Activated CD8-positive, alpha-beta T cell treated with anti-CD3 and anti-CD28 coated beads, Interleukin-2, amount 10 ng/mL, durations not matched to agents 7 days and 5 days (primary cell): ENCODE measurements around the gene GHDC. TPM values are rescaled to one million over a fixed set of nuclear protein-coding genes. Genes with fewer than 3 reads are reported as not detected.
"Not testable (repeated sequence)": the region's sequence is repeated elsewhere in the genome, so short reads cannot be mapped to it uniquely, and the experiment has no call there.

Experiments
- ATAC-seq: fragments of 150-1000 bp; cut with Tn5 transposase; one replicate; pipeline ENCODE4 v1.10.0; 2021; ENCODE audit warnings: moderate library complexity
- CTCF ChIA-PET: fragments of 350-600 bp; sonication (Branson Sonifier 250); formaldehyde crosslinking; loops from one replicate; lab custom pipeline; 2021; ENCODE audit warnings: antibody characterized with exemption; lab: Charles Lee
- POLR2A ChIA-PET: fragments of 350-600 bp; sonication (Branson Sonifier 250); formaldehyde crosslinking; loops from one replicate; lab custom pipeline; 2021; ENCODE audit warnings: antibody characterized with exemption; lab: Charles Lee
- DNase-seq: peaks from one replicate; pipeline ENCODE4 v3.0.0-alpha.2; 2020
- H3K27ac Mint-ChIP-seq: one replicate; pipeline ENCODE4 v1.8.0; 2021; ENCODE audit warnings: mild to moderate bottlenecking, mixed read lengths
- H3K27me3 Mint-ChIP-seq: one replicate; pipeline ENCODE4 v1.8.0; 2021; ENCODE audit warnings: low read depth, mixed read lengths
- H3K36me3 Mint-ChIP-seq: one replicate; pipeline ENCODE4 v1.8.0; 2021; ENCODE audit warnings: low read depth, mixed read lengths
- H3K4me1 Mint-ChIP-seq: one replicate; pipeline ENCODE4 v1.8.0; 2021; ENCODE audit warnings: low read depth, mixed read lengths
- H3K4me3 Mint-ChIP-seq: one replicate; pipeline ENCODE4 v1.8.0; 2021; ENCODE audit warnings: mild to moderate bottlenecking, mixed read lengths
- H3K9me3 Mint-ChIP-seq: one replicate; pipeline ENCODE4 v1.8.0; 2022; ENCODE audit warnings: mixed read lengths; ENCODE audit not compliant: insufficient read depth
- total RNA-seq, 2 experiments: library from RNA; stranded (reverse); gene quantifications; one replicate each; pipeline ENCODE4 v1.2.3, GENCODE V29; 2021

GHDC gene
- total RNA-seq: 10 to 100 TPM; 16.6 to 17.2 TPM

DNA sequence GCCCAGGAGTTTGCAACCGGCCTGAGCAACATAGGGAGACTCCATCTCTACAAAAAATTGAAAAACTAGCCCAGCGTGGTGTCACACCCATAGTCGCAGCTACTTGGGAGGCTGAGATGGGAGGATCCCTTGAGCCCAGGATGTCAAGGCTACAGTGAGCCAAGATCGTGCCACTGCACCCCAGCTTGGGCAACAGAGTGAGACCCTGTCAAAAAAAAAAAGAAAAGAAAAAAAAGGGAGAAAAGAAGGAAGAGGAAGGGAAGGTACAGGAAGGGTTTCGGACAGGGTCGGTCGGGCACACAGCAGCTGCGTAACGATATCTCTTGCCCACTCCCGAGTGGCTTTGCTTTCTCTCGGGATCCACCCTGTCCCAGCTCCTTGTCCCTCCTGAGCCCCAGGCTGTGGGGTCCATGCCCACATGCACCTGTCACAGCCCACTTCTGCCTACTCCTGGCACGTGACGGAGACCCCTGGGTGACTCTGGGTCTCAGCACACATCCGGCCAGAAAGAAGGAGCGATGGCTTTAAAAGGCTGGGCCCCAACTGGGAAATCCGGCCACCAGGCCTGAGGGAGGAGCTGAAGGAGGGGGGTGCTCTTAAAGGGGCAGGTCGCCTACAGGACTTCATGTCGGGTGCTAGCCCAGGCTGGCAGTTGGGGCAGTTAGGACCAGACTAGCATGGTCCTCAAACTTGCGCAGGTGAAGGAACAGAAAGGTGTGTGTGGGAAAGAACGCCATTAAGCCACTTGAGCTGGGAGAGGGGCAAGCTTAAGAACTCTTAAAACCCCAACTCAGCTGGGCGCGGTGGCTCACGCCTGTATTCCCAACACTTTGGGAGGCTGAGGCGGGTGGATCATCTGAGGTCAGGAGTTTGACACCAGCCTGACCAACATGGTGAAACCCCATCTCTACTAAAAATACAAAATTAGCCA lies at the start of gene GHDC:
Gene GHDC, minus strand, starts transcription at position 526 of the 931 bp plus-strand sequence. CDS start 913 bp downstream, outside the sequence.
- Mint-ChIP-seq H3K36me3 (peaks cover 2% of the 10 kb centered on the region), H3K27ac (peak within 1 kb of the TSS; percentile 96), H3K9me3 (no peaks in the 10 kb centered on the region), H3K4me1 (peaks cover 24% of the 10 kb centered on the region), H3K27me3 (no peaks in the 10 kb centered on the region), H3K4me3 (peak within 1 kb of the TSS; percentile 92)
- ATAC-seq: peak; percentile 98
- DNase-seq: peak; percentile 90
- ChIA-PET POLR2A (interaction anchor here (0.6 to 1.7 kb wide), 9 partner anchors 13 to 333 kb away, joined by 3 to 6 read pairs (median 3); partner anchors contain the start of genes DHX58, DNAJC7 and STAT5A), CTCF (interaction anchor here (0.8 to 6.5 kb wide), 12 partner anchors 10 to 323 kb away, joined by 3 to 72 read pairs (median 4); partner anchors contain the start of genes HCRT and KCNH4)

- H3K9me3 Mint-ChIP-seq: no peaks in the 10 kb centered on the region
- H3K27me3 Mint-ChIP-seq: no peaks in the 10 kb centered on the region
- DNase-seq (no peak), ATAC-seq (no peak)
- peaks cover 33% of the 10 kb centered on the region for H3K4me1 Mint-ChIP-seq
- POLR2A ChIA-PET: interaction anchor here (1.4 kb wide), 1 partner anchor 46 kb away, joined by 3 read pairs; no protein-coding TSS in a partner anchor
- H3K27ac Mint-ChIP-seq: no peak overlapping the region
- peaks cover 9% of the 10 kb centered on the region for H3K36me3 Mint-ChIP-seq
- CTCF ChIA-PET: interaction anchor here (2.1 kb wide), 1 partner anchor 21 kb away, joined by 7 read pairs; no protein-coding TSS in a partner anchor
- no peak overlapping the region for H3K4me3 Mint-ChIP-seq
Observed at GRCh38 chr17:42243493-42243982, 49.2 kb upstream of the GHDC start.

DNA sequence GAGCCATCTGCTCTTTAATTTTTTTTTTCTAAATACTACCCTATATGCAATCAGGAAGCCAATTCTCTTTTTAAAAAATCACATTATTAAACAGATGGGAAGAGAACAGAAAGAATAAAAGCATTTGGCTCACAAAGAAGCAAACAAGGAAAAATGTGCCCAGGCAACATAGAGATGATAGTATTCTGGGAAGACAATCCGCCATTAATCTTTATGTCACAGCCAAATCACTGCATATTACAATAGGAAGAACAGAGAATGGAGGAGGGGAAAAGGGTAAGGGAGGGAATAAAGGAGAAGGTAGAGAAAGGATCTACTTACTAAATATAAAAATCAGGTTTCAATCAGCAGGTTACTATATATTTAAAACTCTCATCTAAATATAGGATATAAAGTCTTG lies 47.6 kb upstream of the GHDC start:
- H3K4me3 Mint-ChIP-seq: no peak overlapping the region
- no peaks in the 10 kb centered on the region for H3K27me3 Mint-ChIP-seq
- peaks cover 17% of the 10 kb centered on the region for H3K4me1 Mint-ChIP-seq
- CTCF ChIA-PET: interaction anchor here (7.0 kb wide), 1 partner anchor 19 kb away, joined by 32 read pairs; no protein-coding TSS in a partner anchor
- POLR2A ChIA-PET: no interaction called here
- H3K9me3 Mint-ChIP-seq: no peaks in the 10 kb centered on the region
- no peak for ATAC-seq
- peaks cover 7% of the 10 kb centered on the region for H3K36me3 Mint-ChIP-seq
- H3K27ac Mint-ChIP-seq: no peak overlapping the region
- no peak for DNase-seq

DNA sequence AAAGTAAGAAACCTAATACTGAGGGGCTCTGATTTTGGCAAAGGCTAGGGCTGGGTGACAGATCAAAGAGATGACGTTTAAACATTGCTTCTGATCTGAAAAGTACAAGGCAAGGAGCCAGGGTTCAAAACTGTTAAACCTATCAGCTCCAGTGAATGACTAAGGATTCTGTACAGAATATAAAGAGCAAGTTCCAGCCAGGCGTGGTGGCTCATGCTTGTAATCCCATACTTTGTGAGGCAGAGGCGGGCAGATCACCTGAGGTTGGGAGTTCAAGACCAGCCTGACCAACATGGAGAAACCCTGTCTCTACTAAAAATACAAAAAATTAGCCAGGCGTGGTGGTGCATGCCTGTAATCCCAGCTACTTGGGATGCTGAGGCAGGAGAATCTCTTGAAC lies 46.6 kb upstream of the GHDC start:
- H3K27ac Mint-ChIP-seq, H3K36me3 Mint-ChIP-seq, H3K27me3 Mint-ChIP-seq, ATAC-seq, DNase-seq, POLR2A ChIA-PET, H3K4me3 Mint-ChIP-seq, H3K9me3 Mint-ChIP-seq: not testable (repeated sequence)
- H3K4me1 Mint-ChIP-seq: peaks cover 11% of the 10 kb centered on the region
- CTCF ChIA-PET: interaction anchor here (7.0 kb wide), 1 partner anchor 18 kb away, joined by 32 read pairs; no protein-coding TSS in a partner anchor

- ChIA-PET POLR2A (no interaction called here), CTCF (interaction anchor here (7.0 kb wide), 1 partner anchor 18 kb away, joined by 32 read pairs; no protein-coding TSS in a partner anchor)
- no peak overlapping the region for H3K27ac Mint-ChIP-seq
- H3K4me1 Mint-ChIP-seq: peaks cover 9% of the 10 kb centered on the region
- peaks cover 4% of the 10 kb centered on the region for H3K36me3 Mint-ChIP-seq
- H3K9me3 Mint-ChIP-seq: no peaks in the 10 kb centered on the region
- ATAC-seq: no peak
- H3K27me3 Mint-ChIP-seq: no peaks in the 10 kb centered on the region
- no peak overlapping the region for H3K4me3 Mint-ChIP-seq
- DNase-seq: no peak
Observed at GRCh38 chr17:42240201-42240600, 45.9 kb upstream of the GHDC start.

DNA sequence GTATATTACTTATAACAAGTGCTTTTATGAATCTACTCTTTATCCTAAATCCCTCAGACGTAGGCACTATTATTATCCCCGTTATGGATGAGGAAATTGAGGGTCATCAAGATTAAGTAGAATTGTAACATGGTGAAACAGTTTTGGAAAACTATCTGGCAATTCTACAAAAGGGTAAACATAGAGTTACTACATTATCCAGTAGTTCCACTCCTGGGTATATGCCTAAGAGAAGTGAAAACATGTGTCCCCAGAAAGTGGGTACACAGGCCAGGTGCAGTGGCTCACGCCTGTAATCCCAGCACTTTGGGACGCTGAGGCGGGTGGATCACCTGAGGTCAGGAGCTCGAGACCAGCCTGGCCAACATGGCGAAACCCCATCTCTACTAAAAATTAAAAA lies 45.3 kb upstream of the GHDC start:
- H3K27ac Mint-ChIP-seq, H3K9me3 Mint-ChIP-seq, H3K27me3 Mint-ChIP-seq, H3K4me3 Mint-ChIP-seq, POLR2A ChIA-PET, DNase-seq, H3K4me1 Mint-ChIP-seq, ATAC-seq, H3K36me3 Mint-ChIP-seq: not testable (repeated sequence)
- CTCF ChIA-PET: interaction anchor here (7.0 kb wide), 1 partner anchor 17 kb away, joined by 32 read pairs; no protein-coding TSS in a partner anchor

DNA sequence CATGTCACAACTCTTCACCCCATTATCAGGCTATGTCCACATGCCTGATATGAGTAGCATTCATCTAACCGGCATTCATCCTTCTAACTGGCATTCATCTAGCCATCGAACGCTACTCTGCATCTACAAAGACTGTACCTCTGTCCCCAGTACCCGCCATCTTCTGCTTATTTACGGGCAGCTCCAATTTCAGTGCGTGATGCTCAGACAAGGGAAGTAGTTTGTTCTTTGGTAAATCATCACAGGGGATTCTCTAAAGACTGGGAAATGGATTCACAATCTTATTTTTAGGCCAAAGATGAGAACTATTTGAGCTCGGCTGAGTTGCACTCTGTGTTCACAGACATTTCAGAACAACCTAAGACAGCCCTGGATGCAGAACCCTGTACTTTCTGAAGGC lies 42.5 kb upstream of the GHDC start:
- Mint-ChIP-seq H3K36me3 (peaks cover 4% of the 10 kb centered on the region), H3K4me3 (no peak overlapping the region), H3K9me3 (no peaks in the 10 kb centered on the region), H3K27ac (no peak overlapping the region), H3K4me1 (peaks cover 2% of the 10 kb centered on the region), H3K27me3 (no peaks in the 10 kb centered on the region)
- ATAC-seq (no peak), DNase-seq (no peak)
- ChIA-PET POLR2A (interaction anchor here (0.7 to 1.2 kb wide), 2 partner anchors 10 to 12 kb away, joined by 3 to 5 read pairs; no protein-coding TSS in a partner anchor), CTCF (interaction anchor here (2.0 to 7.0 kb wide), 2 partner anchors 12 to 14 kb away, joined by 8 to 32 read pairs; no protein-coding TSS in a partner anchor)

GRCh38 chr17:42233994-42234393 lies 39.7 kb upstream of the GHDC start:
- no peaks in the 10 kb centered on the region for H3K9me3 Mint-ChIP-seq
- H3K4me1 Mint-ChIP-seq: peaks cover 5% of the 10 kb centered on the region
- H3K4me3 Mint-ChIP-seq: no peak overlapping the region
- ChIA-PET CTCF (interaction anchor here (1.3 kb wide), 1 partner anchor 13 kb away, joined by 5 read pairs; no protein-coding TSS in a partner anchor), POLR2A (interaction anchor here (0.6 kb wide), 1 partner anchor 339 kb away, joined by 3 read pairs; no protein-coding TSS in a partner anchor)
- H3K36me3 Mint-ChIP-seq: peaks cover 14% of the 10 kb centered on the region
- no peak for ATAC-seq
- no peak for DNase-seq
- peak overlapping the region; percentile 20 for H3K27ac Mint-ChIP-seq
- no peaks in the 10 kb centered on the region for H3K27me3 Mint-ChIP-seq

- CTCF ChIA-PET: interaction anchor here (2.8 kb wide), 1 partner anchor 10 kb away, joined by 20 read pairs; no protein-coding TSS in a partner anchor
- H3K9me3 Mint-ChIP-seq: no peaks in the 10 kb centered on the region
- no peak overlapping the region for H3K27ac Mint-ChIP-seq
- H3K4me1 Mint-ChIP-seq: peaks cover 7% of the 10 kb centered on the region
- ATAC-seq (no peak), DNase-seq (no peak)
- H3K27me3 Mint-ChIP-seq: no peaks in the 10 kb centered on the region
- H3K36me3 Mint-ChIP-seq: peaks cover 17% of the 10 kb centered on the region
- POLR2A ChIA-PET: no interaction called here
- no peak overlapping the region for H3K4me3 Mint-ChIP-seq
Observed at GRCh38 chr17:42233156-42233555, 38.9 kb upstream of the GHDC start.

- H3K9me3 Mint-ChIP-seq: no peaks in the 10 kb centered on the region
- ChIA-PET CTCF (interaction anchor here (1.1 kb wide), 1 partner anchor 173 kb away, joined by 5 read pairs; no protein-coding TSS in a partner anchor), POLR2A (interaction anchor here (0.8 kb wide), 1 partner anchor 19 kb away, joined by 3 read pairs; no protein-coding TSS in a partner anchor)
- H3K36me3 Mint-ChIP-seq: peaks cover 21% of the 10 kb centered on the region
- ATAC-seq: peak; percentile 42
- no peak overlapping the region for H3K4me3 Mint-ChIP-seq
- DNase-seq: no peak
- no peaks in the 10 kb centered on the region for H3K27me3 Mint-ChIP-seq
- H3K27ac Mint-ChIP-seq: no peak overlapping the region
- peaks cover 8% of the 10 kb centered on the region for H3K4me1 Mint-ChIP-seq
Observed at GRCh38 chr17:42230225-42230624, 35.9 kb upstream of the GHDC start.
